Neuronal stem cell (in vitro differentiated cells): ENCODE data around the gene LONRF2.
A peak's percentile ranks its signal among the peaks of the same experiment; 100 is the strongest.

Source experiments
- DNase-seq: peaks from one replicate; pipeline ENCODE4 v3.0.0-alpha.2; 2013; ENCODE audit warnings: low spot score
- H2AFZ ChIP-seq: one replicate; pipeline ENCODE4 v1.6.1; 2013; ENCODE audit warnings: mild to moderate bottlenecking, low read length, inconsistent platforms
- H2AK5ac ChIP-seq: 2 replicates; pipeline ENCODE4 v1.6.1; 2013; ENCODE audit warnings: low read depth, mild to moderate bottlenecking, inconsistent platforms, low read length, moderate library complexity, mixed read lengths
- H2BK120ac ChIP-seq: 2 replicates; pipeline ENCODE4 v1.6.1; 2013; ENCODE audit warnings: low read depth, mild to moderate bottlenecking, inconsistent platforms, low read length, moderate library complexity, mixed read lengths
- H2BK12ac ChIP-seq: one replicate; pipeline ENCODE4 v1.6.1; 2013; ENCODE audit warnings: low read length, inconsistent platforms
- H2BK15ac ChIP-seq: 2 replicates; pipeline ENCODE4 v1.6.1; 2013; ENCODE audit warnings: mild to moderate bottlenecking, low read length, inconsistent platforms, mixed read lengths
- H2BK5ac ChIP-seq: one replicate; pipeline ENCODE4 v1.6.1; 2013; ENCODE audit warnings: inconsistent platforms, mild to moderate bottlenecking, low read length, moderate library complexity
- H3K14ac ChIP-seq: one replicate; pipeline ENCODE4 v1.6.1; 2013; ENCODE audit warnings: low read length, inconsistent platforms
- H3K18ac ChIP-seq: 2 replicates; pipeline ENCODE4 v1.6.1; 2013; ENCODE audit warnings: low read length, inconsistent platforms
- H3K23ac ChIP-seq: 2 replicates; pipeline ENCODE4 v1.6.1; 2013; ENCODE audit warnings: low read depth, mild to moderate bottlenecking, mixed read lengths, low read length, inconsistent platforms; ENCODE audit not compliant: poor library complexity
- H3K27ac ChIP-seq: replicated peaks from 3 replicates; pipeline ENCODE4 v1.5.1; 2013; ENCODE audit warnings: low read length, inconsistent platforms
- H3K27me3 ChIP-seq, 3 experiments: 2 replicates each; pipeline ENCODE4 v1.6.1; 2013; ENCODE audit warnings: low read length in 3 of 3, mild to moderate bottlenecking in 2 of 3, inconsistent platforms in 1 of 3, low read depth in 1 of 3, mixed read lengths in 1 of 3, moderate library complexity in 1 of 3; ENCODE audit not compliant: control insufficient read depth in 3 of 3, insufficient read depth in 3 of 3
- H3K36me3 ChIP-seq, 2 donors: replicated peaks in 1 of 2; 2 replicates each; pipeline ENCODE4 v1.6.1; 2013; ENCODE audit warnings: low read length in 2 of 2; ENCODE audit not compliant: control insufficient read depth in 2 of 2, insufficient read depth in 2 of 2
- H3K4ac ChIP-seq: 2 replicates; pipeline ENCODE4 v1.6.1; 2013; ENCODE audit warnings: inconsistent platforms, mild to moderate bottlenecking, low read length, moderate library complexity
- H3K4me1 ChIP-seq, 2 donors: 1 replicate in 1 of 2; 2 replicates in 1 of 2; pipeline ENCODE4 v1.6.1; 2013; ENCODE audit warnings: low read length in 2 of 2, low read depth in 1 of 2; ENCODE audit not compliant: control insufficient read depth in 2 of 2, insufficient read depth in 1 of 2
- H3K4me2 ChIP-seq: one replicate; pipeline ENCODE4 v1.6.1; 2013; ENCODE audit warnings: mild to moderate bottlenecking, low read length, inconsistent platforms; ENCODE audit not compliant: insufficient read depth, poor library complexity, severe bottlenecking
- H3K4me3 ChIP-seq, 2 donors: 2 replicates each; pipeline ENCODE4 v1.5.1; 2013; ENCODE audit warnings: low read length in 2 of 2, mild to moderate bottlenecking in 2 of 2, inconsistent platforms in 1 of 2, moderate library complexity in 1 of 2
- H3K79me1 ChIP-seq: one replicate; pipeline ENCODE4 v1.6.1; 2013; ENCODE audit warnings: low read depth, mild to moderate bottlenecking, inconsistent platforms, low read length, moderate library complexity
- H3K9ac ChIP-seq: one replicate; pipeline ENCODE4 v1.6.1; 2013; ENCODE audit warnings: mild to moderate bottlenecking, low read depth, low read length, inconsistent platforms; ENCODE audit not compliant: poor library complexity
- H3K9me3 ChIP-seq, 2 donors: replicated peaks in 1 of 2; 2 replicates each; pipeline versions ENCODE3 to v1.6.1; 2013; ENCODE audit warnings: low read length in 2 of 2, mild to moderate bottlenecking in 2 of 2, inconsistent platforms in 1 of 2, low read depth in 1 of 2, mixed read lengths in 1 of 2, moderate library complexity in 1 of 2; ENCODE audit not compliant: control insufficient read depth in 2 of 2, insufficient read depth in 1 of 2
- H4K8ac ChIP-seq: one replicate; pipeline ENCODE4 v1.6.1; 2013; ENCODE audit warnings: low read depth, mild to moderate bottlenecking, inconsistent platforms, low read length, moderate library complexity
- H4K91ac ChIP-seq: one replicate; pipeline ENCODE4 v1.6.1; 2013; ENCODE audit warnings: low read length, low read depth, mild to moderate bottlenecking, inconsistent platforms; ENCODE audit not compliant: poor library complexity
- WGBS, 2 donors: extraction: QIAGEN DNeasy Blood & Tissue Kit; methylation state at CpG; one replicate each; pipeline ENCODE4 v1.1.7; 2013; ENCODE audit warnings: missing lambda C conversion rate in 2 of 2, mixed read lengths in 1 of 2; ENCODE audit not compliant: insufficient read length in 2 of 2, insufficient replicate concordance in 1 of 2; ENCODE audit errors: extremely low coverage in 2 of 2; 5-methylcytosine and 5-hydroxymethylcytosine counted together

Gene LONRF2

DNA sequence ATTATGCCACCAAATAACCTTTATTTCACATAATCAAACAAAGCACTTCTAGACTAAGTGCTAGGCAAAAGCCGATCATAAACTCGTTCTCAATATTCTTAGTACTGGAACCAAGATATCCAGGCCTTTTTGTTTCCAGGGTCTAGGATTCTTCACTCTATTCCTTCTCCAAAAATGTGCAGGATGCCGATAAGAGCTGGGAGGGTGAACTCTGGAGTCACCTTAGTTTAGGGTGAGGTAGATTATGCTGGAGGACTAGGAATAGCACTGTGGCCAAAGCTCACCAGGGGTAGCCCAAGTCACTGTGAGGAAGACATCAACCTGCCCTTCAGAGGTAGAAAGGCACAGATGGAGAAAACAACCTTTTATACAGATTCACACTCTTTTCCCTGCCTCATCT lies 37.3 kb downstream of the LONRF2 start:
- Histone ChIP-seq H3K79me1 (no peaks in the 10 kb centered on the region), H2BK15ac (no peak overlapping the region), H4K8ac (no peak overlapping the region), H3K9ac (no peak overlapping the region), H2BK12ac (no peak overlapping the region), H2AFZ (no peak overlapping the region), H3K18ac (no peak overlapping the region), H2AK5ac (no peak overlapping the region), H2BK5ac (no peak overlapping the region), H3K23ac (no peak overlapping the region), H3K9me3 (no peaks in the 10 kb centered on the region), H3K27me3 (no peaks in the 10 kb centered on the region), H3K4me3 (no peak overlapping the region), H3K36me3 (peaks cover 0 to 36% of the 10 kb centered on the region in 2 donors), H4K91ac (no peak overlapping the region), H3K4me2 (no peak overlapping the region), H3K27ac (no peak overlapping the region), H3K14ac (no peak overlapping the region), H3K4ac (no peak overlapping the region), H2BK120ac (no peak overlapping the region), H3K4me1 (peaks cover 6 to 7% of the 10 kb centered on the region in 2 donors)
- DNase-seq: no peak
- no CpG with 5 or more reads among the region's 3 CpGs for WGBS, 2 donors

- H3K14ac ChIP-seq: no peak overlapping the region
- no peak overlapping the region for H2BK15ac ChIP-seq
- H3K9me3 ChIP-seq: no peaks in the 10 kb centered on the region
- H2AK5ac ChIP-seq: no peak overlapping the region
- H3K36me3 ChIP-seq: peaks cover 0 to 33% of the 10 kb centered on the region in 2 donors
- peak overlapping the region; percentile 84 for H3K18ac ChIP-seq
- no peak overlapping the region for H3K23ac ChIP-seq
- no peak overlapping the region for H2BK5ac ChIP-seq
- no peak overlapping the region for H3K27ac ChIP-seq
- no peak overlapping the region for H4K91ac ChIP-seq
- H2BK120ac ChIP-seq: no peak overlapping the region
- no peak overlapping the region for H3K4me2 ChIP-seq
- H2AFZ ChIP-seq: no peak overlapping the region
- H3K4ac ChIP-seq: no peak overlapping the region
- H3K4me1 ChIP-seq: peaks cover 6 to 7% of the 10 kb centered on the region in 2 donors
- no peak overlapping the region for H2BK12ac ChIP-seq
- no CpG with 5 or more reads among the region's 20 CpGs for WGBS, 2 donors
- H3K9ac ChIP-seq: no peak overlapping the region
- no peaks in the 10 kb centered on the region for H3K79me1 ChIP-seq
- H3K4me3 ChIP-seq: no peak overlapping the region
- DNase-seq: no peak
- no peak overlapping the region for H4K8ac ChIP-seq
- H3K27me3 ChIP-seq: no peaks in the 10 kb centered on the region
Measured at GRCh38 chr2:100283724-100284501, 38.4 kb downstream of the LONRF2 start.

DNA sequence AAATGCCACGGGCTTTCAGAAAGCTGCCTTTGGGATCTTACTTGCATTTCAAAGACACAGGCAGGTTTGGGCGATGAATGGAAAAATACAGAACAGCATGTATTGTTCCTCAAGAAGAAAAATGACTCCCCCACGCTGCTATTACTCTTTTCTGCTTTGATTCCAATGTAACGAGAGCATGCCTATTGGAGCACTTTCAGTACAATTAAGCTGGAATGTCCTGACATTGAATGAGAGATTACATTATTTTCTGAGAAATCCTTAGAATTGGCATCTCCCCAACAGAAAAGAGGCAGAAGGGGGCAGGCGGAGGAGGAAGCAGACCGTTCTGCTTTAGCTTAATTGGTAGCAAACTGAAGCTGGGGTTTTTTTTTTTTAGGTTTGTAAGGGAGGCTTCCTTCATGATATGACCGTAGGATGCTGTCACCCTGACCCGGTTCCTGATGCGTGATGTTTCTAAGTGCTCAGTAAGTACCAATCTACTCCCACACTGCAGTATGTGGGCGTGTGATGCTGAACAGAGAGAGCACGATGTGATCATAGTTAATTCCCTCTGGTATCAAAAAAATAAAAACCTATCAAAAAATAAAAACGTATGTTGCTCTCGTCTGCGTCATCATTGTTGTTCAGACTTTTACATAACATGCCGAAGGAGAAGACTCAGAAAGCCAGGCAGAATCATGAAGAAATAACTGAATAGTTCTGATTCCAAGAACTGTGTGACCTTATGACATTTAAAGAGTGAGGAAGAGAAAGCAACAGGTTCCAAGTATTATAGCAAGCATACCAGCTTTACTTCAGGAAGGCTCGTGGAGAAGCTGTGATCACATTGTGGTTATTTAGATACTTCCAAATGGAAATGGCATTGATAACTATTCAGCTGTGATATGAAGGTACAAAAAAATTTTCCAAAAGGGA lies 40.5 kb downstream of the LONRF2 start:
- Histone ChIP-seq H2BK120ac (no peak overlapping the region), H2BK12ac (no peak overlapping the region), H3K18ac (no peak overlapping the region), H3K23ac (no peak overlapping the region), H3K36me3 (peaks cover 0 to 27% of the 10 kb centered on the region in 2 donors), H3K4me2 (peak overlapping the region; percentile 30), H2BK5ac (no peak overlapping the region), H3K79me1 (no peaks in the 10 kb centered on the region), H2AK5ac (no peak overlapping the region), H4K8ac (no peak overlapping the region), H3K27ac (no peak overlapping the region), H3K14ac (no peak overlapping the region), H3K4me1 (peaks cover 6 to 7% of the 10 kb centered on the region in 2 donors), H3K4me3 (no peak overlapping the region), H3K9ac (no peak overlapping the region), H2BK15ac (no peak overlapping the region), H2AFZ (peak overlapping the region; percentile 38), H4K91ac (no peak overlapping the region), H3K27me3 (no peaks in the 10 kb centered on the region), H3K9me3 (no peaks in the 10 kb centered on the region), H3K4ac (no peak overlapping the region)
- WGBS, 2 donors: no CpG with 5 or more reads among the region's 16 CpGs
- no peak for DNase-seq
